Fibroblast of lung (primary cell): ENCODE results near the gene DLGAP4. TPM values are rescaled to one million over a fixed set of nuclear protein-coding genes. Genes with fewer than 3 reads are reported as not detected.

Experiments used
- DNase-seq, 2 donors: peaks; one replicate each; pipeline versions ENCODE4 v3.0.0 to v3.0.0-alpha.2; 2010; ENCODE audit warnings: low read depth in 2 of 2
- H2AFZ ChIP-seq: 2 replicates; pipeline ENCODE4 v1.5.1; 2012; ENCODE audit warnings: low read length, control low read depth, inconsistent platforms
- H3K27ac ChIP-seq: 2 replicates; pipeline ENCODE4 v1.5.1; 2011; ENCODE audit warnings: low read length, control low read depth; ENCODE audit not compliant: insufficient read depth
- H3K27me3 ChIP-seq: 2 replicates; pipeline ENCODE4 v1.5.1; 2011; ENCODE audit warnings: mild to moderate bottlenecking, low read length; ENCODE audit not compliant: control insufficient read depth, insufficient read depth
- H3K36me3 ChIP-seq: 2 replicates; pipeline ENCODE4 v1.5.1; 2011; ENCODE audit warnings: low read length; ENCODE audit not compliant: control insufficient read depth, insufficient read depth
- H3K4me1 ChIP-seq: 2 replicates; pipeline ENCODE4 v1.5.1; 2011; ENCODE audit warnings: low read length; ENCODE audit not compliant: control insufficient read depth, insufficient read depth; ENCODE audit errors: extremely low read depth
- H3K4me2 ChIP-seq: 2 replicates; pipeline ENCODE4 v1.5.1; 2011; ENCODE audit warnings: low read length, control low read depth; ENCODE audit not compliant: insufficient read depth; ENCODE audit errors: extremely low read depth
- H3K4me3 ChIP-seq, 4 experiments: fragments of 200-600 bp in 1 of 4; sonication (generic) in 1 of 4; replicated peaks in 1 of 4; 2 replicates each; pipeline ENCODE4 v1.5.1; 2011 to 2016; ENCODE audit warnings: low read length in 4 of 4, low read depth in 3 of 4, mild to moderate bottlenecking in 3 of 4, control low read depth in 2 of 4, inconsistent platforms in 1 of 4, mixed read lengths in 1 of 4; ENCODE audit not compliant: insufficient read depth in 1 of 4; ENCODE audit errors: control extremely low read depth in 1 of 4
- H3K79me2 ChIP-seq: 2 replicates; pipeline ENCODE4 v1.5.1; 2012; ENCODE audit warnings: mild to moderate bottlenecking, low read length, inconsistent platforms; ENCODE audit not compliant: control insufficient read depth, insufficient read depth
- H3K9ac ChIP-seq: 2 replicates; pipeline ENCODE4 v1.5.1; 2011; ENCODE audit warnings: mild to moderate bottlenecking, low read length, control low read depth; ENCODE audit not compliant: insufficient read depth
- H3K9me3 ChIP-seq: 2 replicates; pipeline ENCODE4 v1.5.1; 2012; ENCODE audit warnings: low read depth, low read length; ENCODE audit not compliant: control insufficient read depth, insufficient read depth
- H4K20me1 ChIP-seq: 2 replicates; pipeline ENCODE4 v1.5.1; 2011; ENCODE audit warnings: low read length; ENCODE audit not compliant: control insufficient read depth, insufficient read depth; ENCODE audit errors: extremely low read depth
- EZH2 ChIP-seq: IDR thresholded peaks from 2 replicates; pipeline ENCODE4 v1.5.1; 2012; ENCODE audit warnings: low read length, control low read depth, mild to moderate bottlenecking; ENCODE audit errors: missing control alignments
- polyA plus RNA-seq, 2 donors: library from polyadenylated mRNA; depleted of rRNA in 1 of 2; stranded (reverse) in 1 of 2; unstranded in 1 of 2; fragments of >200 nt; gene quantifications; 2 replicates each; pipeline ENCODE4 v1.2.1, GENCODE V29; 2011 to 2012; ENCODE audit warnings: missing spikeins in 1 of 2
- total RNA-seq: library from RNA; depleted of rRNA; stranded (reverse); fragments of >200 nt; gene quantifications from 2 replicates; pipeline ENCODE4 v1.2.1, GENCODE V29; 2014
- TF ChIP-seq, protein P1 (sequence below), 2 donors: IDR thresholded peaks in 1 of 2; conservative IDR thresholded peaks in 1 of 2; 1 replicate in 1 of 2; 2 replicates in 1 of 2; pipeline ENCODE4 v1.5.1; 2011 to 2012; ENCODE audit warnings: low read length in 2 of 2, control low read depth in 1 of 2, inconsistent platforms in 1 of 2, low read depth in 1 of 2, mild to moderate bottlenecking in 1 of 2

DLGAP4 gene
- total and polyA plus RNA-seq, 2 donors (not counting 1 experiment from before 2014, with no cell fraction given): 25.9 to 26.9 TPM

GRCh38 chr20:36336204-36336603, 30.1 kb downstream of the DLGAP4 start:
- Histone ChIP-seq H3K9ac (no peak overlapping the region), H2AFZ (no peak overlapping the region), H3K9me3 (no peaks in the 10 kb centered on the region), H3K4me3 (no peak overlapping the region), H3K36me3 (no peaks in the 10 kb centered on the region), H3K27ac (no peak overlapping the region), H3K79me2 (no peaks in the 10 kb centered on the region), H3K27me3 (peaks cover 20% of the 10 kb centered on the region), H3K4me1 (no peaks in the 10 kb centered on the region), H3K4me2 (no peak overlapping the region), H4K20me1 (no peaks in the 10 kb centered on the region)
- no peak for DNase-seq
- no peak for TF ChIP-seq EZH2

DNA sequence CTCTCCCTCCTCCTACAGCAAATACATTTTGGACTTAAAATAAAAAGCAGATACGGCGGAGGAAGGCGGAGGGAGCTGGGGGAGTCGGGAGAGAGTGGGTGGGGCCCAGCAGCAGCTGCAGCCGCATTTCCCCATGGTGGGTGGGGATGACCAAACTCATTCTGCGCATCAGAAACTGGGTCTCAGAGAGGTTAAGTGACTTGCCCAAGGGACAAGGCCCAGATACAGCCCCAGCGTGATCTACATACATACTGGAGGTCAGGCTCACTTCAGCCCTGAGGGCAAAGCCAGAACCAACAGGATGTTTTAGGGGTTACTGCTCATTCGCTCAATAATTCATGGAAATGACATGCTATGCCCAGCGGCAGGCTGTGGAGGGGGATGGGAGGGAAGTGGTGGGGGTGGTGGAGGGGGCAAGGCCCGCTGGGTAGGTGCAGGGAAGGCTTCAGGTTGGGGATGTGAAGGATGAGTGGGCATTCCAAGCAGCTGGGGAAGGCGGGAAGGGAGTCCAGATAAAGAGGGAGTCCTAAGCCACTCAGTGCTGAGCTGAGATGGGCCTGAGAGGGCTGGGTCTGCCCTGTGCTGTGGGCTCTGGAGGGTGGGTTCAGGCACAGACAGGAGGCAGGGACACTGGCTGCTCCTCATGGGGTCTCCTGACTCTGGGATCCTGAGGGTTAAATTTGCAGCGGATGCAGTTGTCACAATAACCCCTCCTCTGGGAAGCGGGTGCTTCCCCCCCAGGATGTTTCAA, 31.0 kb downstream of the DLGAP4 start:
- Histone ChIP-seq H3K79me2 (no peaks in the 10 kb centered on the region), H3K9ac (no peak overlapping the region), H3K27ac (no peak overlapping the region), H3K4me1 (no peaks in the 10 kb centered on the region), H3K27me3 (peaks cover 20% of the 10 kb centered on the region), H2AFZ (no peak overlapping the region), H4K20me1 (no peaks in the 10 kb centered on the region), H3K36me3 (no peaks in the 10 kb centered on the region), H3K9me3 (no peaks in the 10 kb centered on the region), H3K4me3 (no peak overlapping the region), H3K4me2 (no peak overlapping the region)
- TF ChIP-seq, protein P1, sequence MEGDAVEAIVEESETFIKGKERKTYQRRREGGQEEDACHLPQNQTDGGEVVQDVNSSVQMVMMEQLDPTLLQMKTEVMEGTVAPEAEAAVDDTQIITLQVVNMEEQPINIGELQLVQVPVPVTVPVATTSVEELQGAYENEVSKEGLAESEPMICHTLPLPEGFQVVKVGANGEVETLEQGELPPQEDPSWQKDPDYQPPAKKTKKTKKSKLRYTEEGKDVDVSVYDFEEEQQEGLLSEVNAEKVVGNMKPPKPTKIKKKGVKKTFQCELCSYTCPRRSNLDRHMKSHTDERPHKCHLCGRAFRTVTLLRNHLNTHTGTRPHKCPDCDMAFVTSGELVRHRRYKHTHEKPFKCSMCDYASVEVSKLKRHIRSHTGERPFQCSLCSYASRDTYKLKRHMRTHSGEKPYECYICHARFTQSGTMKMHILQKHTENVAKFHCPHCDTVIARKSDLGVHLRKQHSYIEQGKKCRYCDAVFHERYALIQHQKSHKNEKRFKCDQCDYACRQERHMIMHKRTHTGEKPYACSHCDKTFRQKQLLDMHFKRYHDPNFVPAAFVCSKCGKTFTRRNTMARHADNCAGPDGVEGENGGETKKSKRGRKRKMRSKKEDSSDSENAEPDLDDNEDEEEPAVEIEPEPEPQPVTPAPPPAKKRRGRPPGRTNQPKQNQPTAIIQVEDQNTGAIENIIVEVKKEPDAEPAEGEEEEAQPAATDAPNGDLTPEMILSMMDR (conservative IDR thresholded peaks at IDR 0.05 in 1 of 2, IDR thresholded peaks at IDR 0.05 in 1 of 2; ENCODE audit: low read depth in 1 of 2, low read length in 2 of 2): no peak
- no peak for TF ChIP-seq EZH2
- no peak for DNase-seq

- H4K20me1 ChIP-seq: no peaks in the 10 kb centered on the region
- H3K27me3 ChIP-seq: peaks cover 20% of the 10 kb centered on the region
- H3K36me3 ChIP-seq: no peaks in the 10 kb centered on the region
- no peak overlapping the region for H3K9ac ChIP-seq
- no peak for DNase-seq
- no peak overlapping the region for H3K4me3 ChIP-seq
- H3K9me3 ChIP-seq: no peaks in the 10 kb centered on the region
- no peak for TF ChIP-seq EZH2
- TF ChIP-seq, protein P1 (conservative IDR thresholded peaks at IDR 0.05 in 1 of 2, IDR thresholded peaks at IDR 0.05 in 1 of 2; ENCODE audit: low read depth in 1 of 2, low read length in 2 of 2): no peak
- H3K4me2 ChIP-seq: no peak overlapping the region
- H3K27ac ChIP-seq: no peak overlapping the region
- H2AFZ ChIP-seq: no peak overlapping the region
- H3K4me1 ChIP-seq: no peaks in the 10 kb centered on the region
- no peaks in the 10 kb centered on the region for H3K79me2 ChIP-seq
Measured at GRCh38 chr20:36337886-36338285, 31.7 kb downstream of the DLGAP4 start.
